DMS153 treated with DMSO at 0.1 percent for 48 hours (cell line): ENCODE measurements around the gene ASAP2.

Source experiments
- DNase-seq: peaks from one replicate; lab custom pipeline; 2025; ENCODE audit not compliant: unreplicated experiment; lab: John Stamatoyannopoulos, UW

ASAP2 gene

GRCh38 chr2:9315280-9315847 lies 108.8 kb downstream of the ASAP2 start:
- DNase-seq = no peak

- no peak for DNase-seq
Measured at GRCh38 chr2:9317559-9317958, 110.9 kb downstream of the ASAP2 start.

- no peak for DNase-seq
Measured at GRCh38 chr2:9318461-9319337, 112.1 kb downstream of the ASAP2 start.

- no peak for DNase-seq
Measured at GRCh38 chr2:9319338-9319715, 112.7 kb downstream of the ASAP2 start.

- no peak for DNase-seq
Measured at GRCh38 chr2:9322576-9322975, 116.0 kb downstream of the ASAP2 start.

GRCh38 chr2:9325428-9325827 lies 118.8 kb downstream of the ASAP2 start:
- no peak for DNase-seq

GRCh38 chr2:9326975-9327374 lies 120.4 kb downstream of the ASAP2 start:
- no peak for DNase-seq

- DNase-seq = peak; percentile 57
Measured at GRCh38 chr2:9327873-9328352, 121.3 kb downstream of the ASAP2 start.

GRCh38 chr2:9328931-9329330 lies 122.3 kb downstream of the ASAP2 start:
- DNase-seq = no peak

- DNase-seq = no peak
Measured at GRCh38 chr2:9329497-9329896, 122.9 kb downstream of the ASAP2 start.

GRCh38 chr2:9330612-9331270 lies 124.1 kb downstream of the ASAP2 start:
- no peak for DNase-seq

- no peak for DNase-seq
Measured at GRCh38 chr2:9331704-9332103, 125.1 kb downstream of the ASAP2 start.

- DNase-seq = no peak
Measured at GRCh38 chr2:9332136-9332852, 125.7 kb downstream of the ASAP2 start.

GRCh38 chr2:9332853-9333245 lies 126.2 kb downstream of the ASAP2 start:
- DNase-seq = no peak

- peak; percentile 43 for DNase-seq
Measured at GRCh38 chr2:9333591-9334171, 127.1 kb downstream of the ASAP2 start.

- no peak for DNase-seq
Measured at GRCh38 chr2:9334761-9335160, 128.1 kb downstream of the ASAP2 start.

GRCh38 chr2:9335322-9335832 lies 128.8 kb downstream of the ASAP2 start:
- no peak for DNase-seq

GRCh38 chr2:9336241-9336575 lies 129.6 kb downstream of the ASAP2 start:
- DNase-seq = peak; percentile 87

- DNase-seq = peak; percentile 95
Measured at GRCh38 chr2:9336576-9337314, 130.1 kb downstream of the ASAP2 start.

GRCh38 chr2:9337901-9338300 lies 131.3 kb downstream of the ASAP2 start:
- DNase-seq = no peak
